ENCODE data around the gene PPP2R5C. TPM values are rescaled to one million over a fixed set of nuclear protein-coding genes. Genes with fewer than 3 reads are reported as not detected.
"Not testable (repeated sequence)": the region's sequence is repeated elsewhere in the genome, so short reads cannot be mapped to it uniquely, and the experiment has no call there.

PPP2R5C gene
- polyA plus RNA-seq, 5 donors = 85.5 to 131 (median 116) TPM

GRCh38 chr14:101775826-101776225 lies 14.3 kb downstream of the PPP2R5C start:
- DNase-seq = no peak

GRCh38 chr14:101776344-101776743 lies 14.8 kb downstream of the PPP2R5C start:
- no peak for DNase-seq

- no peak for DNase-seq
Observed at GRCh38 chr14:101780390-101780789, 18.9 kb downstream of the PPP2R5C start.

- no peak for DNase-seq
Observed at GRCh38 chr14:101780887-101781239, 19.4 kb downstream of the PPP2R5C start.

GRCh38 chr14:101781240-101782061 lies 19.9 kb downstream of the PPP2R5C start:
- DNase-seq = no peak

- no peak for DNase-seq
Observed at GRCh38 chr14:101783260-101784016, 21.9 kb downstream of the PPP2R5C start.

- no peak for DNase-seq
Observed at GRCh38 chr14:101784631-101785030, 23.1 kb downstream of the PPP2R5C start.

- no peak for DNase-seq
Observed at GRCh38 chr14:101788016-101788635, 26.6 kb downstream of the PPP2R5C start.

- no peak for DNase-seq
Observed at GRCh38 chr14:101789222-101789621, 27.7 kb downstream of the PPP2R5C start.

GRCh38 chr14:101790232-101790631 lies 28.7 kb downstream of the PPP2R5C start:
- no peak for DNase-seq

- DNase-seq = no peak
Observed at GRCh38 chr14:101791919-101792572, 30.5 kb downstream of the PPP2R5C start.

GRCh38 chr14:101796016-101796415 lies 34.5 kb downstream of the PPP2R5C start:
- DNase-seq = no peak

GRCh38 chr14:101796479-101796878 lies 35.0 kb downstream of the PPP2R5C start:
- DNase-seq = no peak

GRCh38 chr14:101797856-101798255 lies 36.3 kb downstream of the PPP2R5C start:
- DNase-seq = no peak

- not testable (repeated sequence) for DNase-seq
Observed at GRCh38 chr14:101804373-101804772, 42.9 kb downstream of the PPP2R5C start.

GRCh38 chr14:101806252-101806651 lies 44.7 kb downstream of the PPP2R5C start:
- not testable (repeated sequence) for DNase-seq

GRCh38 chr14:101808020-101808641 lies 46.6 kb downstream of the PPP2R5C start:
- no peak for DNase-seq

GRCh38 chr14:101808894-101809670 lies 47.6 kb downstream of the PPP2R5C start:
- DNase-seq = no peak

GRCh38 chr14:101809671-101810514 lies 48.4 kb downstream of the PPP2R5C start:
- peak; percentile 92 to 95 for DNase-seq

Measured in right lung (tissue), 5 donors.